ENCODE data around the gene HRH1.

- TF ChIP-seq CTCF (IDR thresholded peaks at IDR 0.05 in 2 of 3, conservative IDR thresholded peaks at IDR 0.05 in 1 of 3; ENCODE audit: borderline replicate concordance in 1 of 3, insufficient read depth in 1 of 3, low read depth in 2 of 3, low read length in 2 of 3): no peak
- TF ChIP-seq CBX3 (IDR thresholded peaks at IDR 0.05; ENCODE audit: low read depth): no peak
- no peak for TF ChIP-seq SP1 (IDR thresholded peaks at IDR 0.05; ENCODE audit: low read depth)
These were observed 13.3 kb downstream of the HRH1 start for GRCh38 chr3:11167590-11167989.

All from HCT116 (cell line).